Right renal cortex interstitium (tissue), 3 donors: ENCODE data around the gene SIMC1. TPM values are rescaled to one million over a fixed set of nuclear protein-coding genes. Genes with fewer than 3 reads are reported as not detected.
"Not testable (repeated sequence)": the region's sequence is repeated elsewhere in the genome, so short reads cannot be mapped to it uniquely, and the experiment has no call there.

Experiments used
- DNase-seq, 3 donors: peaks; one replicate each; pipeline ENCODE4 v3.0.0-alpha.2; 2013; ENCODE audit warnings: low read depth in 3 of 3, low spot score in 2 of 3
- polyA plus RNA-seq, 3 donors: library from polyadenylated mRNA; unstranded; fragments of 120-200 nt; gene quantifications; one replicate each; pipeline ENCODE4 v1.2.1, GENCODE V29; 2013; ENCODE audit not compliant: insufficient read length in 3 of 3

The SIMC1 gene
- 10 to 100 TPM; 18.1 to 19.5 (median 19.4) TPM for polyA plus RNA-seq

DNA sequence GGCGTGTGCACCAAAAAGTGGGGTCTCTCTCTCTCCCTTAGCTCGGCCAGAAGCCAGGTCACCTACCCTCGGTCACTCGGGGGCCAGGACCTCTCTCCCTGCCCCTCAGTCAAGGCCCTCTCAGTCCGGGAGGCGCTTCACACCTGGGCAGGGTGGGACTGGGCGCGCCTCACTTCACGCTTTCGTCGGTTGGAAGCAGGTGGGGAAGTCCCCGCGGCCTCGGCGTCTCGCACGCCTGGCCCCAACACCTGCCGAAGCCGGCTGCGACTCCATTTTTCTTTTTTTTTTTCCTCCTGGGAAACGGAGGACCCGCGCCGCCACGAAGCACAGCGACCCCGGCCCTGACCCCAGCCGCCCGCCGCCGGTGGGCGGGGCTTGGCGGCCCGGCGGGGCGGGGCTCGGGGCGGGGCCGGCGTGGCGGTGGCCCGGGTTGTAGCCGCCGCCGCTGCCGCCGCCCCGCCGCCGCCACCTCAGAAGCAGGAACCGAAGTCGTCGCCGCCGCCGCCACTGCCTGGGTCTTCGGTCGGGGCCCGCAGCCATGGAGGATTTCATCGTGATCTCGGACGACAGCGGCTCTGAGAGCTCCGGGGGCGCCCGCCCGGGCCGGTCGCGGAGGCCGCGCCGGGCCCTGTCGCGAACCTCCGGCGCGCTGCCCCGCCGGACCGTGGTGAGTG is at the start of gene SIMC1:
Gene SIMC1 (plus strand): TSS at position 454 of the 674 bp plus-strand sequence. CDS start 85 bp downstream, at position 539.
- DNase-seq, result not testable (repeated sequence)

DNA sequence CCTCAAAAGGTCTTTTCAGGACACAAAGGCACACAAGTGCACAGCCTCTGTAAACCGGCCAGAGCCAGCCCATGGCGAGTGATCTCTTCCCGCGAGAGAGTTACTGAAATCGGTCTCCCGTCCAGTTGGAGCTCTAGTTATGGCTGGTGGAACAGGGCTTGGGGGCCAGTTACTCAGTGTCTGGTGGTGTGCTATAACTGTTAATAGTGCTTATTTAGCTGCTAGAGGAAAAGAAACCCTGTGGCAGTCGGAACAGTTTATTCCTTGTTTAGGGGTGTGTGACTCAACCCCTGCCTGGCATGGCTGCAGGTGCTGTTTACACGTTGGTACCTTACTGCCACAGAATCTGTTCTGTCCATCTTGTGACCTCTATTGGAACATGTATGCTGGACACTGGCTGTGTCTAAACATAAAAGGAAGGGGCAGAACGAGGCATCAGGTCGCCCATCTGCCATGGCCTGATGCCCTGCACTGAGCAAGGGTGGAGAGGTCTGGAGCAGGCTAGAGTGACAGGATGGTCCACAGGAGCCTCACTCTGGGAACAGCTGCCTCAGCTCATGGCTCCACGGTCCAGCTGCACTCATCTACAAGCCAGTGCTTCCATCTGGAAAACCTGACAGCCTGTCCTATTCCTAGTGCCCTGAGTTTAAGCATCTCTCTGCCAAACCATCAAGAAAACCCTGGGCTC is 49.6 kb upstream of the SIMC1 start:
- DNase-seq, result no peak

DNA sequence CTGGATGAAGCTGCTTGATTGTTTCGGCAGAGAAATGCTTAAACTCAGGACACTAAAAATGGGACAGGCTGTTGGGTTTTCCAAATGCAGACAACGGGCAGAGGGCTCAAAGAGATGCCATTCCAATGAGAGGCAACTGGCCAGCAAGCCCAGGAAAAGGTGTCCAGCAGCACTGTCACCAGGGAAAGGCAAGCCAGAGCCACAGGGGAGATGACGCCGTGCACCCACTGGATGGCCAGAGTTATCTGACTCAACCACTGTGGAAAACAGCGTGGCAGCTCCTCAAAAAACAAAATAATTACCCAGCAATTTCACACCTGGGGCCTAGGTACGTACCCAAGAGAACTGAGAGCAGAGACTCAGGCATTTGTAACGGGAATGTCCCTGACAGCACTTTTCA is 48.4 kb upstream of the SIMC1 start:
- DNase-seq, result no peak

DNA sequence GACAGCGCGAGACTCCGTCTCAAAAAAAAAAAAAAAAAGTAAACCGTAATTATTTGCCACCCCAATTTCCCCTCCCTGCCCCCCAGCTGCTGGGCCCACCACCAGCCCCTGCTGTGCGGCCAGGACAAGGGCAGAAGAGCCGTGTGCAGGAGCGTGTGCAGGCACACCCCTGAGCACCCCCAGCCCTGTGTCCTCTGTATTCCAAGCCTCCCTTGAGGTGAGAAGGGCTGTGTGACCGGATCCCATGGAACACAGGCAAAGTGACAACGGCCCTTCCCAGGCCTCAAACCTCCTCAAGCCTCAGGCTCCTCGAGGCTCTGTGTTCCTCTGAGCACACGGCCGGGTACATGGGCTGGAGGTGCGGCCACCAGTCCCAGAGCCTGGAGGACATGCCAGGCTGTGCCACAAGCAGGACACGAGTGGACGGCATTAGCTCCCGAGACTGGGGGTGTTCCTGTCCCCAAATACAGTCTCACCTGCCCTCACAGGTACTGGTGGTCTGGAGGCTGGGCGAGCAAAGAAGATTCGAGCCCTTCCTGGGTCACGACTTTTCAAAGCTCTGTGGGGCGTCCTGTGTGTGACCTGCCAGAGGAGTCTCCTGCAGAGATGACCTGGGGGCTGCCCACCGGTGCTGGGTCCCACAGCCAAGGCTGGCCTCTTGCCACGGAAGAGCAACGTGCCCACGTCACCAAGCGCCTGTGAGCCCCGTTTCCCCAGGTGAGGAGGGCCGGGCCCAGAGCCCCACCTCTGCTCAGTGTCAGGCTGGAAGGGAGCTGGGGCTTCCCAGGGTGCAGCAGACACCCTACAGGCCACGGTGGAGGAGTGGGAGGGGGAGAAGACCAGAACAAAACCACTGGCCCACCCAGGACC is 47.1 kb upstream of the SIMC1 start:
- DNase-seq, result no peak

DNA sequence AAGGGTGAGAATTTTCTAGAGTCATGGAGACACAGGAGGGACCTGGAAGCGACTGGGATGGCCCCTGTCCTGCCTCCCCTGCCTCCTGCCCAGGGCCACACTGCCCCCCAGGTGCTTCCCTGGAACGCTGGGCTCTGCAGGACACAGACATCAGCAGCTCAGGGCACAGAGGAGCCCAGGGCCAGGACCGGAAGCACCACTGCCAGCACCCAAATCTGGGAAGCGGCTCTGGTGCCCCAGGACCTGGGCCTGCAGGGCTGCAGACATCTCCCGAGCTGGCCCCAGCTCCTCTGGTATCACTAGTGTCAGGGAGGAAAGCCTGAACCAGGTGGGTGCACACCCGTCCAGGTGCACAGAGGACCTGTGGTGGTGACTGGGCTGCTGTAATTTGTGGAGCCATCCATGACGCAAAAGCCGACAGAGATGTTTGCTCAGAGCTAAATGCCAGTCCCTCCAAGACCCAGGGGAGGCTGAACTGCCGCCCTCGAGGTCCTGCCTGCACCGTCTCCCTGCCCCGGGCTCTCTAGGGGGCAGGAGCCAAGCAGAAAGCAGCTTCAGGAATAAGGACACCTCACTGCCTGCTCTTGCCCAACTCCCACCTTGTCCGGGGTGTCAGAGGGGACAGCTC is 46.0 kb upstream of the SIMC1 start:
- no peak for DNase-seq

DNA sequence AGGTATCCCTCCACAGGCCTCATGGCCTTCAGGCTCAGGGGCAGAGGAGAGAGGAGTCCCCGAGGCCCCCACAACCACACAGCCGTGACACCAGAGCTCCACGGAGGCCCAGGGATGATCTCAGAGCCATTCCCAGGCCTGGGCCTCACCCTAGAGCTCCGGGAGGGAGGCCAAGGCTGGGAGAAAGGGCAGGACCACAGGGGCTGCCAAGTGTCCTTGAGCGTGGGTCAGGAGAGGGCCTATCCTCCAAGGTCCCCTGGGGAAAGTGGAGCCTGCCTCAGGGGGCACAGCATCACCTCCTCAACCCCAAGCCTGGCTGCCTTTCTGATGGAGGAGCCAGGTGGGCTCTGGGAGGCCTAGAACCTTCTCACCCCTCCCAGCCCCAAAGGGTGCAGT is 45.5 kb upstream of the SIMC1 start:
- not testable (repeated sequence) for DNase-seq

DNA sequence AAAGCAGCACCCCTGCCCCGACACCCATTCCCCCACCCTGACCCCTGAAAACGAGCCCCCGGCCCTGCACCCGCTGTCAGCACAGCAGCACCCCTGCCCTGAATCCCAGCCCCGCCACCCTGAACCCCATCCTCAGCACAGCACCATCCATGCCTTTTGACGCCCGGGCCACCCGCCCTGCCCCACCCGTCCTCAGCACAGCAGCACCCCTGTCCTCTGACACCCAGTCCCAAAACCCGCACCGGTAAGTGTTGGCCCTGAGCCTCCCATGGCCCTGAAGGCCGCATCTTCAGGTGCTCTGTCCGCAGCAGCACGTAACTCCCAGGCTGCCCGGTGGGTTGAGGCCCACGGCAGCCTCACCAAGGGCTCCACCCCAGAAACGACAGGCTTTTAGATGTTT is 44.6 kb upstream of the SIMC1 start:
- not testable (repeated sequence) for DNase-seq

DNA sequence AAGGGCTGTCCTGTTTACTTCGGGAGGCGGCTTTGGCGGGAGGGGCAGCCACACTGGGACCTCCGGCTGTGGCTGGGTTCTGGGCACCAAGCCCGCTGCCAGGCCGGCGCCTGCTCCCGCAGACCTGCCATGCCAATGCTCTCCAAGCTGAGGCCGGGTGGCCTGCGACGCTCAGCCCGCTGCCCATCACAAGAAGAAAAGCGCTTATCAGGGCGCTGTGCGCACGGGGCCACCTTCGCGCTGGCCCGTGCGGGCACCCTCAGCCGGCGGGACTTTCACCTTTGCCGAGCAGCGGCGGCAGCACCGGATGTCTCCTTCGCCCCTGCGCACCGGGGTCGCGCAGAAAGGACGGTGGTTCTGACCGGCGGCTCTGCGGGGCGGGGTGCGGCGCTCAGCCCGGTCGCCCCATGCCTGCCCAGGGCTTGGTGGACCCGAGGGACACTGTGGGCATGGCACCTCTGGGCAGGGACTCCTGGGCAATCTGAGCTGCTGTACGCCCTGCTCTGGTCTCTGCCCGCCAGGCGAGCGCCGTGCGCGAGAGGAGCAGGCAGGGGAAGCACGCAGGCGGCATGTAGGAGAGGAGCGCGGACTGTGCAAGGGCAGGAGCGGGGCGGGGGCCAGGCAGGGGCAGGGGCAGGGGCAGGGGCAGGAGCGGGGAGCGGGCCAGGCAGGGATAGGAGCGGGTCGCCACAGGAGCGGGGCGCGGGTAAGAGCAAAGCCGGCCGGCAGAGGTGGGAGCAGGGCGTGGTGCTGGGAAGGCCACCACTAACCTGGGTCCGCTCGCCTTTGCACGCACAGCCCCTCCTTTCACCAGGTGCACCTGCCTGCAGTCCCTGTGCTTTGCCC is 43.8 kb upstream of the SIMC1 start:
- DNase-seq, result not testable (repeated sequence)

DNA sequence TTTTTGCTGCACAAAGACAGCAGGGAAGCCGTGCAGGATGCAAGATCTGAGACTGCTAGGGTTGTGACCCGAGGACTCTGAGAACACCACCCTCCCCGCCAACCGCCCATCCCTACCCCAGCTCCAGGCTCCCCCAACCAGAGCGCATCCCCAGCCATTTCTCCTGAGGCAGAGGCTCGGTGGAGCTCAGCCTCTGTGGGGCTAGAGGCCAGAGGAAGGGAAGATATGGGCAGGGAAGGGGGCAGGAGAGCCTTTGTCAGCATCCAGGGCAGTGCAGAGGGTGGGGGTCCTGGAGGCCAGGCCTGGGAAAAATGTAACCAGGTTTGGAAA is 43.2 kb upstream of the SIMC1 start:
- not testable (repeated sequence) for DNase-seq

DNA sequence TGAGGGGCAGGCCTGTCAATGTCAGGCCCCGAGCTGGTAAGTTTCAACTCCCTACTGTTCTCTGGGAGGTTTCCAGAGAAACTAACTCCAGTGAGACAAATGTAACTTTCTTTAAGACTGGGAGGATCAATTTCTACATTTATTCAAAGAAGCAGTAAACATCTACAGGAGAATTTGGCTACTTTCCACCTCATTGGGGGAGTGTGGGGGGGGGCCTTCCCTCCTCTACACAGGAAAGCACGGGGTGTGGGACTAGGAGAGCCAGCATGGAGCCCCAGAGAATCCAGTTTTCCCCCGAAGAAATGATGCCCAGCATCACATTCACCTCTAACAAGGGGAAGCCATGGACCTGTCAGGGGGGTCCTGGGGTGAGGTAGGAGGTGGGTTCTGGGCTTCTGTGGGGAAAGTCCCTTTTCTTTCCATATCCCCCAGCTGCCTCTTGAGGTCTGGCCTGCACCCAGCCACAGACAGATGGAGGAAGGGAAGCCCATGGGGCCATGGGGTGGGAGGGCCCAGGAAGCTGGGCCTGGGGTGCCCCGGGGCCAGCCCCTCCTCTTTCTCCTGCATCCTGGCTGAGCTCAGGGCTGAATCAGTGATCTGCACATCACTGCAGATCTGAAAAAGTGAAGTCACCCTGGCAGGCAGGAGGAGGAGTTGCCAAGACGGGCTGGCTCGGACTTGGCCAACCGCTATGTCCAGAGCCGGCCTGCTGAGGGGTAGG is 42.6 kb upstream of the SIMC1 start:
- DNase-seq, result not testable (repeated sequence)

DNA sequence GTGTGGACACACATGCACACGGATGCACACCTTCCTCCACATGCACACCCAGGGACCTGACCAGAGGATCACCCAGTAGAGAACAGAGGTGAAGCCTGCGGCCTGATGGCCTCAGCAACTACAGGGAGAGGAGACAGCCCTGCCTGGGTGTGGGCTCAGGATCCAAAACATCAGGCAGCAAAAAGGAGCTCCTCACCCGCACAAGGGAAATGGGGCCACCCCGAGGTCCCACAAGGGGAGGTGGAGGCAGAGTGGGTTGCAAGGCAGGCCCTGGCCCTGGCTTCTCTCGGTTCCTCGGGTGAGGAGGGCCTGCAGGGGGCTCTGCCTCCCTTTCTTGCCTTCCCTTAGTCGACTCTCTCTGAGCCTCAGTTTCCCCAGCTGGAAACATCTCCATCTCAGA is 41.4 kb upstream of the SIMC1 start:
- not testable (repeated sequence) for DNase-seq

DNA sequence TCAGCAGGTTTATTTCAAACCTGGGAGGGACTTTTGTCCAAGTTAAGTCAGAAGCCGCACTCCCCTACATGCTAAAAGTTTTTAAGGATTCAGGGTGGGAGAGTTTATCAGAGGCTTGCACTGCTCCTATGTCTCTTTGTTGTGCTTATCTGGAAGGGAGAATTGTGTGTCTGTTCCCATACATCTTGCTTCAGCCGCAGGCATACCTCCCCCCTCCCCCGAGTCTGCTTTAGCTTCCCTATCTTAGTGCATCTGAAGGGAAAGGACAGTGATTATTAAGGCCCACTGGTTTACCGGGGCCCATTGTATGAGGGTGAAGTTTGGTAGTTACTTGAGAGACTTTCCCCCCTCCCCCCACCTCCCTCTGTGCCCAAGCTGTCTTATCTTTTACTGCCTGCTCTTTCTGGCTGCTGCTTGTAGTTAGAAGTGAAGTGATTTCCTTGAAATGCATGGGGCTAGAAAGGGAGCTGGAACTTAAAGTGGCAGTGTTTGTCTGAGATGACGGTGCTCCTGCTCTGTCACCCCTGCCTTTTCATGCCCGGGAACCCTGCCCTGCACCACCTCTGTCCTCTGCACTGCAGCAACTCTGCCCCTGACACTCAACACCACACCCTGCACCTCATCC is 40.9 kb upstream of the SIMC1 start:
- not testable (repeated sequence) for DNase-seq

DNA sequence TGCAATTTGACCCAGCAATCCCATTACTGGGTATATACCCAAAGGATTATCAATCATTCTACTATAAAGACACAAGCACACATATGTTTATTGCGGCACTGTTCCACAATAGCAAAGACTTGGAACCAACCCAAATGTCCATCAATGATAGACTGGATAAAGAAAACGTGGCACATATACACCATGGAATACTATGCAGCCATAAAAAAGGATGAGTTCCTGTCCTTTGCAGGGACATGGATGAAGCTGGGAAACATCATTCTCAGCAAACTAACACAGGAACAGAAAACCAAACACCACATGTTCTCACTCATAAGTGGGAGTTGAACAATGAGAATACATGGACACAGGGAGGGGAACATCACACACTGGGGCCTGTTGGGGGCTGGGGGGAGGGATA is 39.9 kb upstream of the SIMC1 start:
- DNase-seq, result not testable (repeated sequence)

DNA sequence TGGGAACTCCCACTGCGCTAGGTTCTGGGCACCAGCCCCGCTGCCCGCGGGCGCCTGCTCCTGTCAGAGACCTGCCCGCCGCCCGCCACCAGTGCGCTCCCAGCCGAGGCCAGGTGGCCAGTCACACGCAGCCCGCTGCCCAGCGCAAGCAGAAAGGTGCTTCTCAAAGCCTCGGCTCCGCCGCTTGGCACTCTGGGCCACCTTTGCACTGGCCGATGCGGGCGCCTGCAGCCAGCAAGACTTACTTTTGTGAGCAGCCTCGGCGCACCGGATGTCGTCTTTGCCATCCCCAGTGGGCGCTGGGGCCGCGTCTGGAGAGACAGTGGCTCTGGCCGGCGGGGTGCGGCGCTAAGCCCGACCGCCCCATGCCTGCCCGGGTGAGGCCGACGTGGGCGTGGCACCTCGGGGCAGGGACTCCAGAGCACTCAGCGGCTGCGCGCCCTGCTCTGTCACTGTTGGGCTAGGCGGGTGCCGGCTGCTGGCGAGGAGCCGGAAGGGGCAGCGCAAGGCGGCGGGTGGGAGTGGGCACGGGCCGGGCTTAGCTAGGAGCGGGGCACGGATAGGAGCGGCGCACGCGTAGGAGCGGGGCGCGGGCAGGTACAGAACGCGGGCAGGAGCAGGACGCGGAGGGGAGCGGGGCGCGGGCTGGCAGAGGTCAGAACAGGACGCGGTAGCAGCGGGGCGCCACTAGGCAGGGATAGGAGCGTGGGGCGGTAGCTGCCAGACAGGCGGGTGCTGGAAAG is 39.1 kb upstream of the SIMC1 start:
- not testable (repeated sequence) for DNase-seq

DNA sequence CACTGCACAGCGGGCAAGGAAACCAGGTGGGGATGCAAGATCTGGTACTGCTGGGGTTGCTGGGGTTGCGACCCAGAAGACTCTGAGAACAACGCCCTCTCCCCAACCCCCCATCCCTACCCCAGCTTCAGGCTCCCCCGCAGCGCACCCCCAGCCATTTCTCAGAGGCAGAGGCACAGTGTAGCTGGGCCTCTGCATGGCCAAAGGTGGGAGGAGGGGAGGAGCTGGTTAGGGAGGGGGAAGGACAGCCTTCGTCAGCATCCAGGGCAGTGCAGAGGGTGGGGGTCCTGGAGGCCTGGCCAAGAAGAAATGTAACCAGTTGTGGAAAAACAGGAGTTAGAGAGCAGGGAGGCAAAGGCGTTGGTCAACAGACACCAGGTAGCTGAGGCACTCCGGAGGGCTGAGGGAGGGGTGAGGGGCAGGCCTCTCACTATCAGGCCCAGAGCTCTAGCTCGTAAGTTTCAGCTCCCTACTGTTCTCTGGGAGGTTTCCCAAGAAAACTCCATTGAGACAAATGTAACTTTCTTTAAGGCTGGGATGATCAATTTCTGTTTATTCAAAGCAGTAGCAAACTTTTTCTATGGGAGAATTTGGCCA is 38.3 kb upstream of the SIMC1 start:
- DNase-seq, result not testable (repeated sequence)

DNA sequence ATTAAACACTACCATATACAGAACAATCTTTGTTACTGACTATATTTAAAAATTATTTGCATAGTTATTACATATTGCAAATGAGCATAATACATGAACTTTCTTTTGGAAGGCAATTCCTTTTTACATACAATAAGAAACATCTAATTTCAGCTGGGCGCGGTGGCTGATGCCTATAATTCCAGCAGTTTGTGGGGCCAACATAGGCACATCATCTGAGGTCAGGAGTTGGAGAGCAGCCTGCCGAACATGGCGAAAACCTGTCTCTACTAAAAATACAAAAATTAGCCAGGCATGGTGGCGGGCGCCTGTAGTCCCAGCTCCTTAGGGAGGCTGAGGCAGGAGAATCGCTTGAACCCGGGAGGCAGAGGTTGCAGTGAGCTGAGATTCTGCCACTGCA is 36.4 kb upstream of the SIMC1 start:
- no peak for DNase-seq

DNA sequence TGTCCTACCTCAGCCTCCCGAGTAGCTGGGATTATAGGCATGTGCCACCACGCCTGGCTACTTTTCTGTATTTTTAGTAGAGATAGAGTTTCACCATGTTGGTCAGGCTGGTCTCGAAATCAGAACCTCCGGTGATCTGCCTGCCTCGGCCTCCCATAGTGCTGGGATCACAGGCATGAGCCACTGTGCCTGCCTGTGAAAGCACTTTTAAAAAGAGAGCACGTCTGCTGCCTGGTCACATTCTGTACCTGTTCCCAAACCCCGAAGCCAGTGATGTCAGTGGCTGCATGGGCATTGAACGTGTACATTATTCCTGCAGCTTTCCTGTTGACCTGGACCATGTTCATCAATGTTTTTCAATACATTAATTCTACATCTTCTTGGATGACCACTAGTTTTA is 35.1 kb upstream of the SIMC1 start:
- DNase-seq, result no peak

DNA sequence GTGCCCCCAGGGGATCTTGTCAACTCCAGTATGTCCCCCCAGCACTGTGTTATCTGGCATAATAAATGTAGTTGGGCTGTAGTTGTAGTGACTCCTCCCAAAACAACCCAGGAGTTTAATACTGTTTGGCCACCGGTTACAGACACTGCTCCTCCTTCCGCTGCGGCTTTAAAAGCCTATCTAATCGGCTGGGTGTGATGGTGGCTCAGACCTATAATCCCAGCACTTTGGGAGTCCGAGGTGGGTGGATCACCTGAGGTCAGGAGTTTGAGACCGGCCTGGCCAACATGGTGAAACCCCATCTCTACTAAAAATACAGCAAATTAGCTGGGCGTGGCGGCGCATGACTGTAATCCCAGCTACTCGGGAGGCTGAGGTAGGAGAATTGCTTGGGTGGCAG is 34.7 kb upstream of the SIMC1 start:
- DNase-seq, result not testable (repeated sequence)
